GM12878 (cell line): ENCODE results near the gene CTSA.

Experiments used
- BRCA1 ChIP-seq: IDR thresholded peaks from 2 replicates; pipeline ENCODE4 v1.6.1; 2011; ENCODE audit warnings: low read depth, low read length, improper control_type of control experiment
- CEBPB ChIP-seq, 2 experiments: fragments of 150-350 bp in 1 of 2; IDR thresholded peaks; 2 replicates each; pipeline ENCODE4 v1.6.1; 2012 to 2014; ENCODE audit warnings: low read depth in 2 of 2, low read length in 2 of 2, borderline replicate concordance in 1 of 2, inconsistent platforms in 1 of 2
- CHD2 ChIP-seq: IDR thresholded peaks from 2 replicates; pipeline ENCODE4 v1.6.1; 2011; ENCODE audit warnings: low read depth, low read length, improper control_type of control experiment, borderline replicate concordance
- CREM ChIP-seq: IDR thresholded peaks from 2 replicates; pipeline ENCODE4 v1.6.1; 2014; ENCODE audit warnings: antibody characterized with exemption, low read depth
- E2F4 ChIP-seq: IDR thresholded peaks from 2 replicates; pipeline ENCODE4 v1.6.1; 2012; ENCODE audit warnings: low read depth, low read length, improper control_type of control experiment
- EZH2 ChIP-seq: IDR thresholded peaks from 2 replicates; pipeline ENCODE4 v1.6.1; 2012; ENCODE audit warnings: low read depth, mild to moderate bottlenecking, control low read depth, inconsistent platforms, low read length, borderline replicate concordance; ENCODE audit not compliant: control insufficient read depth
- GATAD2B ChIP-seq: fragments of 450-650 bp; conservative IDR thresholded peaks from 2 replicates; pipeline ENCODE4 v1.6.1; 2017; ENCODE audit warnings: low read depth, mild to moderate bottlenecking, moderate library complexity
- MAX ChIP-seq: IDR thresholded peaks from 2 replicates; pipeline ENCODE4 v1.6.1; 2012; ENCODE audit warnings: low read depth, low read length, improper control_type of control experiment
- MXI1 ChIP-seq: fragments of 150-350 bp; IDR thresholded peaks from 2 replicates; pipeline ENCODE4 v1.6.1; 2011; ENCODE audit warnings: low read depth, mild to moderate bottlenecking, inconsistent platforms, low read length, improper control_type of control experiment
- MYC ChIP-seq: IDR thresholded peaks from 2 replicates; pipeline ENCODE4 v1.6.1; 2011; ENCODE audit warnings: mild to moderate bottlenecking, low read length, moderate library complexity, inconsistent platforms; ENCODE audit not compliant: insufficient read depth, insufficient replicate concordance, insufficient read length, severe bottlenecking
- PAX8 ChIP-seq: fragments of 450-650 bp; IDR thresholded peaks from 2 replicates; pipeline ENCODE4 v1.6.1; 2017; ENCODE audit warnings: mild to moderate bottlenecking, moderate library complexity

- no peak for TF ChIP-seq MAX
- TF ChIP-seq MXI1: no peak
- no peak for TF ChIP-seq CREM
- TF ChIP-seq BRCA1: no peak
- TF ChIP-seq CHD2: no peak
- no peak for TF ChIP-seq CEBPB (IDR thresholded peaks at IDR 0.05; ENCODE audit: borderline replicate concordance in 1 of 2, low read depth in 2 of 2, low read length in 2 of 2)
- no peak for TF ChIP-seq GATAD2B
- TF ChIP-seq E2F4: no peak
- no peak for TF ChIP-seq PAX8
- no peak for TF ChIP-seq MYC
- no peak for TF ChIP-seq EZH2
Measured at GRCh38 chr20:45908084-45908483, 16.9 kb downstream of the CTSA start.
